HG03103 (cell line): ENCODE data around the gene HSD11B2.

ENCODE experiments used
- ATAC-seq: cut with Tn5 transposase; IDR thresholded peaks from one replicate; pipeline ENCODE4 v1.9.1; 2021; ENCODE audit warnings: low read depth; ENCODE audit not compliant: unreplicated experiment

The HSD11B2 gene

DNA sequence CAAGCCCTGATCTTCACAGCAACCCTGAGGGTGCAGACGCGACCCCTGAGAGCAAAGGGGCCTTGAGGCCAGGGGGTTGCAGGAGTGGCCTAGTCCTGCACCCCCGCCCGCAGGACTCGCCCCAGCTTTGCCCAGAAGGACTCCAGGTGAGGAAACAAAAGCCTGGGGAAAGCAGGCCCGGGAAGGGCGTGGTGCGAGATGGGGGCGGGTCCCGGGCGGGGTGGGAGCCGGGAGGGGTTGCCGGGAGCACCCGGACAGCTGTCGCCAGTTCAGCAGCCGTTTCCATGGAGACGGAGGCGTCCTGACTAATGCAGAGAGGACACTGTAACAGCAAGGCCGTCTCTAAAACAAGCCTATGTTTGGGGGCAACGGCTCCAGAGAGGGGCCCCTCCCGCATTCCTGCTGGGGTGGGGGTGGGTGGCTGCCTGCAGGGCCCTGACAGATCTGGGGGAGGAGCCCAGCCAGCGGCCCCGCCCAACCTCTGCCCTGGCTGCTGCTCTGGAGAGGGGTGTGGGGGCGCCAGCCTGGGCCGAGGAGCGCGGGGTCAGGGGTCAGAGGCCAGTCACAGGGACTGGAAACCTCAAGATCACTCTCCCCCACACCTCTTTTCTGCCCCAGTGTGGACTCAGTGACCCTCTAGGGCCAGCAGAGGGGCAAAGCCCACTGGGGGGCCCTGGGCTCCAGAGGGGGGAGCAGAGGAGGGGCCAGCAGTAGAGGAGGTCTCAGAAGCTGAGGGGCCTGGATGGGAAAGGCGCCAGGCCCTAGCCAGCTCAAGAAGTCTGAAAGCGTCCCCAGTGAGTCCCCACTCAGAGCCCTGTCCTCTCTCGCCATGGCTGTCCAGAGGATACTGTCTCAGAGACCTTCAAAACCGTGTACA, 34.5 kb upstream of the HSD11B2 start:
- no peak for ATAC-seq

DNA sequence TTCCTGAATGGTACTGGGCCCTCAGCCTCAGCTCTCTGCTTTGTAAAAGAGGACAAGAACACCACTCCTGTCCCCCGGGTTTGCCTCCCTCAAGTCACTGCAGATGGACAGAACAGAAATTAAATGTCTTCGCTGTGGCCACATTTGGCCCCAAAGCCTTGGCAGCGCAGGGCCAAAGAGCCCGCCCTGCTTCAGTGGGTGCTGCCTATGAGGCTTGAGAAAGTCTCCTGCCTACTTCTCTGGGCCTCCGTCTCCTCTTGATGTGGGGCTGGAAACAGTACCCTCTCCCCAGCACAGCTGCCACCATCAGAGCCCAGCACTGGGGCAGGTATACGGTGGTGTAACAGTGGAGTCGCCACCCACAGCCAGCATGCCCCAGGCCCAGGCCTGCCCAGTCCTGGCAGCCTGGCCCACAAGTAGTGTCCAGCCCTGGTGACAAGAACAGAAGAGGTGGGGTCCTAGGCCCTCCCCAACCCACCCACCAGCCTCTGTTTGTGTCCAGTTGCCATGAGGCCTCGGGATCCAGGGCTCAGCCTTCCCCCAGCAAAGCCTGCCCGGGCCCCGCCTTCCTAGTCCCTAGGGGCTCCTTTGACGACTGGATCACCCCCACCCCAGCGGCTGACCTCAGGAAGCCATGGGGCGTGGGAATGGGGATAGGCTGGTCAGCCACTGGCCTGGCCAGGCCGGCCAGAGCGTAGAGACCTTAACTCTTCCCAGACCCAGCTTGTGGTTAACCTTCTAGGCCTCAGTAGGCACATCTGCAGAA, 33.7 kb upstream of the HSD11B2 start:
- ATAC-seq, result no peak

DNA sequence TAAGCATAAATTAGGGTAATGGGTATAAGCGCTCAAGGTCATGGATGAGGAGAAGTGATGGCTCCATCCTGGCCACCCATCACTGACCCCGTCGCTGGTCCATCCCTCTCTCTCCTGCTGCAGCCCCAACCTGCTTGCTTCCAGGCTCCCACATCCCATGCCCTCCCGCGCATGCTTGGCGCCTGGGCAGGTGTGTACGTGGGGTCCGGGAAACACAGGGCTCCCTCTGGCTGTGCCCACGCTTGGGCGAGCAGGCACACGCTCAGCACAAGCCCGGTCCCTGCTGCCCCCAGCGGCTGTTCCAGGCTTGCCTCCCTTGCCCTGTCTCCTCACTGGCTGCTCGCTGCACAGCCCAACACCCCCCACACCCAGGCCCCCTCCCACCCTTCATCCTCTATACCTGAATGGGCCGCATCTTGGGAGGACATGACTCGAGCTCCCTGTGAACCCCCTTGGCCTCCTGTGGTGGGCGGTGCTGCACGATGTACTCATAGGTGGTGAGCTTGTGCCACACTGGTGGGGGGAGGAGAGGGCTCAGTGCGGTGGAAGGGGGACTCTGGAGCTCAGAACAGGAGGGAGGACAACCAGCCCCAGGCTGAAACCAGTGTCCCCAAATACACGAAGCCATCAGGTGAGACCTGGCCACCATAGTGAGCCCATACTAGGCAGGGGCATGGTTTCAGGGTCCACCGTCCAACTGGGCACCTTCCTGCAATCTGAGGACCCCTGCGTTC, 32.9 kb upstream of the HSD11B2 start:
- ATAC-seq, result no peak

DNA sequence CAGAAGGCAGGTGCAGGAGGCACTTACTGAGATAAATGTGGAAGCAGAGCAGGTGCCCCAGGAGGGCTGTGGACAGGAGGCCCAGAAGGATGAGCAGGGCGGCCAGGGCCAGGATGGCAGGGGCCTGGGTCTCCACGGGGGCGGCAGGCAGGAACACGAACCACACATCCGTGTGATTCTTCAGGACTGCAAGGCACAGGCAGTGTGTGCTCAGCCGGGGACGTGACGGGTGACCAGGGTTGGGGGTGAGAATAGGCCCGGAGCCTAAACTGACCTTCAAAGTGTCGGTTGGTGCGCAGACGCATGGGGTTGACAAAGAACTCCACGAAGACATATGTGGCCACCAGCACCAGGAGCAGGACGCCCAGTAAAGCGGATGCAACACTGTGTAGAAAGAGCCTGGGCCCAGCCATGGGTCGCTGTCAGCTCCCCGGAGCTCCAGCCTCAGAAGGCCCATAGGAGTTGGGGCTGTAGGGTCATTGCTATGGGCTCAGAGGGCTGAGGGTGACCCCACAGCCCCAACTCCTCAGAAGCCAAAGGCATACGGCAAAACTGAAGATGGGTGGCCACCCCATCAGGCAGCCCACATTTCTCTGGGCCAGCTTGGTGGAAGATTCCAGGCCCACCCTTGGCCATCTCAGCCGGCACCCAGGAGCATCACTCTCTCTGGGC, 32.2 kb upstream of the HSD11B2 start:
- ATAC-seq, result no peak

DNA sequence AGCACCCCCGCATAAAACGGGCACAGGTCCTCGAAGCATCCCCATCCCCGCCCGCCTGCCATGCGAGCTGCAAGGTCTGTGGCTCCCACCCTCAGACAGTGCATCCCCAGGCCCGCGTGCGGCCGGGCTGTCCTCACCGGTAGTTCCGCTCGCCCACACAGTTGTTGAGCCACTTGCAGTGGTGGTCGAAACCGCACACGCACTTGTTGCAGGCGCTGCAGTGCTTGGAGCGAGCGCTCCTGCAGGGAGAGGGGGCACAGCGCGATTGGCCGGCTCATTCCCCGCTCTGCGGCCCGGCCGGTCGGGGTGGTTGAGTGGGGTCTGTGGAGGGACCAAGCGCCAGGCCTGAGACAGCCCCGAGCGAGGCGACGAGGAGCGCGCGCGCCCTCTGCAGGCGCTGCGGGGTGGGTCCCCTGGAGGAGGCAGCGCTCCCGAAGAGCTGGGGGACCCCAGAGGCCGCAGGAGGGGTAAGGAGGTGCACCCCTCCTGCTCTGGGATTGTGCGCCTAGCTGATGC, 31.6 kb upstream of the HSD11B2 start:
- ATAC-seq, result no peak

DNA sequence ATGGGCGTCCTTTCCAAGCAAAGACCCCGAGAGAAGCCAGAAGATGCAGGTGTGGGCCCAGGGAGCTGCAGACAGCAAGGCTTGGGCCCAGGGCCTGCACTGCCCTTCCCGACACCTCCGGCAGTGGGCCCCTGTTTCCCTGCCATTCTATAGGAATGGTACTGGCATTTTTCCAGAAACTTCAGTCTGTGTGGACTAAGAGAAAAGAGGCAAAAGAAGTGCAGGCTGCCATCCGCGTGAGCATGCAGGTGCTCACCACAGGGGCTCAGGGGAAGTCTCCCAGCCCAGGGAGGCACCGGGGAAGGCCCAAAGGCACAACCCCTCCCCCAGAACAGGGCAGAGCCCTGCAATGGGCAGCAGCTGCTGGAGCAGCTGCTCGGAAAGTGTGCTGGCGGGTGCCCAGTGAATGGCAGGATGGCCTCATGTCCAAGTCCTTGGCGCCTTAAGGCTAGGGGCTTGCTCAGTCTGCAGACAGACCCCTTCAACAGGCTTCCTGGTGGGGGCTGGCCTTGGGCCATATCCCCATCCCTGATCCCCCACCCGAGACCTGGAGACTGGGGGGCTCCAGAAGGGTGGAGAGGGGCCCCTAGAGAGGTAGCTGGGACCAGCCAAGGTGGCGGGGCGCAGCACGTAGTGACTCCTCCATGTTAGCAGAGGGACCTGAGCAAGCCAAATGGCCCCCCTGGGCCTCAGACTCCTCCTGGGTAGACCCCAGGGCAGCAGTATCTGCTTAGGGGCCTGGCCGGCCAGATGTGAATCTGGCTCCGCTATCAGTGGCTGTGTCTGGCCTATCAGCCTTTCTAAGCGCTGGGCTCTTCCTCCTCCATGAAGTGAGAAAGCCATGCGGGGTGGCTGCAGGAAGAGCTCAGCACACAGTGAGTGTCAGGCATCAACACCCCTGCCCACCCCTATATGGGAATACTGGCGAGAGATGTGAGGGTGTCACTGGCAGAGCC, 30.9 kb upstream of the HSD11B2 start:
- ATAC-seq, result no peak

DNA sequence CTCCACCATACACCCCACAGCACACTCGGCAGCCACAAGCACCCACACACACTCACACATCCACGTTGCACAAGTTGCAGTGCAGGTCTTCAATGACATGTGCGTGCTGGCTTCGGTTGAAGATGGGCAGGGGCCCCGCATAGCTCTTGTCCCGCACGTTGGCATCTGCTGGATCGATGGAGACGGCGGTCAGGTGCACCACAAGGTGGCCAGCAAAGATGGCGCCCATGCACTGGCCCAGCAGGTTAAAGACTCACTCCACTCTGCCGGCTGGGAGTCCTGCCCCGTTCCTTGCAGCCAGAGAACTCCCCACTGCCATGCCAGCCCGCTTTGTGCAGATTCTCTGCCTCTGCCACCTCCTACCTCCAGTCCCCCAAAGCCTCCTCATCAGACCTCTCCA, 30.0 kb upstream of the HSD11B2 start:
- ATAC-seq, result no peak

DNA sequence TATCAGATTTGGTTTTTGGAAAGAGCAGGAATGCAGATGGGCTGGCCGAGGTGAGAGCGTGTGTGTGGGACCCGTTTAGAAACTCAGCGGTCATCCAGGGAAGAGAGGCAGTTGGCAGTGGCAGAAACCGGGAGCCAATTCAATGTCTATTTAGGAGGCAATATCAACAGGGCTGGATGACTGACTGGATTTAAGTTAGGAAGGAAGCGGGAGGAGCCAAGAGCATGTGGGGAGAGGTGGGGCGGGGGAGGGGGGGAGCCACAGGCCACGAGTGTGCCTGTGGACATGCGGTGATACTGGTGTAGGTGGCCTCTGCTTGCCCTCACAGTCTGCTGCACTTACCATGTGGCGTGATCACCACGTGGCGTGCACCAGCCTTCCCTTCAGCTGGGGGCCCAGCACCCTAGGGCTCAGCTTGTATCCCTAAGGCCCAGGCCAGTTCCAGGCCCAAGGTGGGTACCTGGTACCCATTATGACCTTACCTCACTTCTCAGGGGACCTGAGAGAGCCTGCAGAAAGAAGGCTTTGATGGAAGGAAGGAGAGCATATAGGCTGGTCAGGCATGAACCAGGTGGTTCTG, 26.9 kb upstream of the HSD11B2 start:
- ATAC-seq, result no peak

DNA sequence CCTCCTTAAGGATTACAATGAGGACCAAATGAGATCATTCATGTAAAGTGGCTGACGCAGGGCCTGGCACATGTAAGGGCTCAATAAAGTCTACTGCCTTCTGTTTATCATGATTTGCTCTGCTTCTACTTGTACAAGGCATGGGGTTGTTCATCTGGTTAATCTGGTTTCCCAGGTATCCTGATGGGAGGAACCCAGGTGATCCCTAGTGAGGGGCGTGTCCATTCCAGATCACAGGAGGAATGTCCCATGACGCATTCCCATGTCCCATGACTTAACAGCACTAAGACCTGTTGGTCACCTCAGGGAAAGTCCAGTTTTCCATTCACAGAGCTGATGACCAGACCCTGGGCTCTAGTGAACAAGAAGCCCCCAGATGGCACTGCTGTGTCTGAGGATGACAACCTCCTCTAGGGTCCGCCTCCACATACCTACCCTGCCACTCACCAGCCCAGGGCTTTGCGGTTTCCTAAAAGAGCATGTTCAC, 26.1 kb upstream of the HSD11B2 start:
- no peak for ATAC-seq

DNA sequence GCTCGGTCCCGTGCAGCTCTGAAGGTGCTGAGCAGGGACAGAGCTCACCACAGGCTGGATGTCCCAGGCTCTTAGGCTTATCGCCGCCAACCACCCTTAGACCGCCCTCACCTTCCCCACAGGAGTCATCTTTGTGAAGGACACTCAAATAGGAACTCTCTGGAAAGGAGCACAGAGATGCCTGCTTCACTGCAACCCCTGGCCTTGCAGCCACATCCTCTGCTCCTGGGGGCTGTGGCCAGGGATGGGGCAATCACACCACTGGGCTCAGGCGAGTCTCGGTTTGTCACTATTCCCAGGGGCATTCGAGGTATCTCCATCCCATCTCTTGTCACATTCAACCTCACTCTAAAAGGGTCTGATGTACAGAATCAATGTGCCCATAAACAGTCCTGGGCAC, 25.6 kb upstream of the HSD11B2 start:
- no peak for ATAC-seq

DNA sequence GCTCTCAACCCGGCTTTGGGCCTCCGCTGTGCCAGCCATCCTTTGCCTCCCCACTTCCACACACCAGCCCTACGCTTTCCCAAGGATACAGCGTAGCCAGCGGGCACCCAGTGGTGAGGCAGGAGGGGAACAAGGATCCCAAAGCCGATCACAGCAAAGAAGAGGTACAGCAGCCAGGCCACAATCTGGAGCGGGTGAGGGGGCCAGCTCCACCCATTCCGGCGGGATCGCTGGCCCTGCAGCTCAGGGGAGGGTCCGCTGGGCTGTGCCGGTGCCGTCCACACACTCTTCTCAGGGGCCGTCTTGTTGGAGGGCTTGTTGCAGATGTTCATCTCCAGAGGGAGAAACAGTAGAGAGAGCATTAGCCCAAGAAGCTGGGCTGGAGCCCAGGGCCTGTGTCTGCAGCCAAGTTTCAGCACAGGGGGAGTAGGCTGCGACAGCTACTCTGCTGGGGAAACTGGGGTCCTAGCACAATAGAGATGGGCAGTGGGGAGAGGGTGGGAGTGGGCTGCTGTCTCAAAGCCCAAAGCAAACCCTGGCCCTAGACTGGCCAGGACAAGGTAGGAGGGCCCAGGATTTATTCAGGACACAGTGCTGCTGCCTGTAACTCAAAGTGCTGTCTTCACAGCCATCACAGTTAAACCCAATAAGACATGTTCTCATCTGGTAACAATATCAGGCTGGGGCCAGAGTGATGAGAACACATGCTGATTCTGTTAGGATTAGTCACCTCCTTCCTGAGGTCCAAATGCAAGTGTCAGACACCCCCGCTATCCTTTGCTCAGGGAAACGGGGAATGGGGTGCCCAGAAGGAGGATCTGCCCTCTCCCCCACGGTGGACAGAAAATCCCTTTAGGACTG, 24.6 kb upstream of the HSD11B2 start:
- no peak for ATAC-seq

DNA sequence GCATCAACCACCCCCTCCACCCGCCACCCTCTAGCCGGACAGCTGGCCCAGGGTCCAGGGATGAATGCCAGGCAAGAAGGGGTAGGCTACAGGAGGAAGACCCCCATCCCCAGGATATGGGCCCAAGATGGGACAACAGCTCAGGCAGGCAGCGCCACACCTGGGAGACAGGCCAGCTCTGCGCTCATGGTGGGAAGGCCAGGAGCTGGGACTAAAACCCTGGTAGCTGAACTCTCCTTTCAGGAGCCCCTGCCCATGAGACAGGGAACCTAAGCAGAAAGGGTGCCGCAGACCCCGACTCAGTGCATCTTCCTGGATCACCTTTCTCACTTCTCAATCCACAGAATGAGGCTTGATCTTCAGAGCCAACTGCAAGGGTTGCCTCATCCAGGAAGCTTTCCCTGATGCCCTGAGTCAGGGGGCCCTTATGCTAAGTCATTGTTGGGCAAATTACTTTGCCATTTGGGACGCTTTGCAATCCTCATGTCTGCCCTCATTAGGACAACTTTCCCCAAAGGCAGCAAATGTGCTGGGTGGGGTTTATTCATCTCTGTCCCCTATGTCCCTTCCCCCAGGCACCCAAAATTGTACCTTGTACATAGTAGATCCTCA, 23.6 kb upstream of the HSD11B2 start:
- no peak for ATAC-seq

DNA sequence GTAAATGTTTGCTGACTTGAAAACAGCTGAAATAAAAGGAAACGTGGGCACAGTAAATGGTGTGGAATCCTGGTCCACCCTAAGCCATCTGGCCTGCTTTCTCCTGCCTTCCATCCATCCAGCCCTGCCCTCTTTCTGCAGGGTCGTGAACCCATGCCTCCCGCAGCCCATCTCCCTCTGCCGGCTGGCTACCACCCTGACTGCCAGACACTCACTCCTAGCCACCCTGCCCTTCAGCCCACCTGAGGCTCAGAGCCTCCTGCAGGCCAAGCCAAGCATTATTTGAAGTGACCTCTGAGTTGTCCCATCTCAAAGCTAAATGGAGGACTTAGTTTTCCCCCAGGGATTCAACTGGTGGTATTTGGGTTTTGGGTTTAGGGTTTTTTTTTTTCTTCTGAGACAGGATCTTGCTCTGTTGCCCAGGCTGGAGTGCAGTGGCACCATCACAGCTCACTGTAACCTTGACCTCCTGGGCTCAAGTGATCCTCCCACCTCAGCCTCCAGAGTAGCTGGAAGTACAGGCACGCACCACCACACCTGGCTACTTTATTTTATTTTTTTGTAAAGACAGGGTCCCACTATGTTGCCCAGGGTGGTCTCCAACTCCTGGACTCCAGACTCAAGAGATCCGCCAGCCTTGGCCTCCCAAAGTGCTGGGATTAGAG, 23.0 kb upstream of the HSD11B2 start:
- no peak for ATAC-seq

DNA sequence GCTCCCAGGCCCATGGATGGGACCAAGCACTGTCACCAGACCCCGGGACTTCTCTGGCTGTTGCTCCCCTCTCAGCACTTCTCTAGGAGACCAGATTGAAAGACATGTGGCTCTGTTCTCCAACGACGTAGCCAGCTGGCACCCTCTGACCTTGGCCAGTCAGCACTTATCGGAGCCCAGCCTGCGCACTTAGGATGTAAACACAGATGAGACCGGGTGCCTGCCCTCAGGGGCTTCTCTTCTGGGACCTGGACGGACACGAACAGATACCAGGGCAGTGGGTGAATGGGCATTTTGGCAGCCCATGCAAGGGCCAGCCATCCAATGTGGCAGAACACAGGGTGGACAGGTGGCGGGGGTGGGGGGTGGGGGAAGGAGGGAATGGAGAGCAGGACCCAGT, 21.3 kb upstream of the HSD11B2 start:
- no peak for ATAC-seq

DNA sequence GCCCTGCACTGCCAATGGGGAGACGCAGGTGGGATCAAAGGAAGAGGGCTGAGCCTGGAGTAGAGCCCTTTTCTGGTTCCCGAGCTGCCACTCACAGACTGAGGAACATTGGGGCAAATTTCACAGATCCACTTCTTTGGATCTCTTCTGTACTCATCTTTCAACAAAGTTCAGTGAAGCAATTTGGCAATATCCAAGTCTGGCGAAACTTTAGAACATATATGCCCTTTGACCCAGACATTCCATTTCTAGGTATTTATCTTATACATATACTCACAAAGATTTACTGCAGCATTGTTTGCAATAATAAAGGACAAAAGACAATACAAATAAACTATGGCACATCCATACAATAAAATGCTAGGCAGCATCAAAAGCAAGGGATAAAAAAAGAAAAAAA, 19.6 kb upstream of the HSD11B2 start:
- ATAC-seq, result no peak

DNA sequence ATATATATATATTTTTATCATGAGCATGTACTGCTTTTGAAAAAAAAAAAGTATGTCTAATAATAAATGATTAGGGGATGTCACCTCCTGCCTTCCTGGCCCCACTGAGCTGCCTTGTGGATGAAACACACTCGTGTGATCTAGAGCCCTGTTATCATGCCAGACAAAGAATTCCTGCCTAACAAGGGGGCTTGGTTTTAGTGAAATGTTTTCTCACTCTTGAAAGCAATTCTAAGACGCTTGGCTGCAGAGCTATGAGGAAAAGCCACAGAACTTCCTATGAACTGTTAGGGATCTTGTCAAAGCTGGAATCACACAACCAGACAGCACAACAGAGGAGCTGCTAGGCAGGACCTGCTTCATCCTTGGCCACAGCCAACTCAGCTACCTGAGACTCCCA, 18.6 kb upstream of the HSD11B2 start:
- ATAC-seq, result no peak
